Bronchial epithelial cell (primary cell): ENCODE measurements around the gene TAF1C. TPM values are rescaled to one million over a fixed set of nuclear protein-coding genes. Genes with fewer than 3 reads are reported as not detected.

Experiments used
- DNase-seq: peaks from one replicate; pipeline ENCODE4 v3.0.0-alpha.2; 2010; ENCODE audit warnings: low read depth
- FAIRE-seq: peaks from 2 replicates; lab custom pipeline; 2011; peaks lifted over from hg19 to GRCh38; lab: Jason Lieb, UNC
- H3K27me3 ChIP-seq: 2 replicates; pipeline ENCODE4 v1.5.1; 2011; ENCODE audit warnings: low read length; ENCODE audit not compliant: control insufficient read depth, insufficient read depth
- H3K36me3 ChIP-seq: 2 replicates; pipeline ENCODE4 v1.5.1; 2011; ENCODE audit warnings: low read length; ENCODE audit not compliant: control insufficient read depth, insufficient read depth
- H3K4me3 ChIP-seq: 2 replicates; pipeline ENCODE4 v1.5.1; 2011; ENCODE audit warnings: mild to moderate bottlenecking, low read depth, low read length, control low read depth
- total RNA-seq: library from RNA; depleted of rRNA; stranded (reverse); fragments of >200 nt; gene quantifications from 2 replicates; pipeline ENCODE4 v1.2.1, GENCODE V29; 2014
- TF ChIP-seq, protein P1 (sequence below): IDR thresholded peaks from 2 replicates; pipeline ENCODE4 v1.5.1; 2011; ENCODE audit warnings: mild to moderate bottlenecking, moderate library complexity, low read length, control low read depth, inconsistent platforms; ENCODE audit not compliant: insufficient read depth, severe bottlenecking

Gene TAF1C
- total RNA-seq, 1 donor from 2014 or later, result 7.9 TPM

DNA sequence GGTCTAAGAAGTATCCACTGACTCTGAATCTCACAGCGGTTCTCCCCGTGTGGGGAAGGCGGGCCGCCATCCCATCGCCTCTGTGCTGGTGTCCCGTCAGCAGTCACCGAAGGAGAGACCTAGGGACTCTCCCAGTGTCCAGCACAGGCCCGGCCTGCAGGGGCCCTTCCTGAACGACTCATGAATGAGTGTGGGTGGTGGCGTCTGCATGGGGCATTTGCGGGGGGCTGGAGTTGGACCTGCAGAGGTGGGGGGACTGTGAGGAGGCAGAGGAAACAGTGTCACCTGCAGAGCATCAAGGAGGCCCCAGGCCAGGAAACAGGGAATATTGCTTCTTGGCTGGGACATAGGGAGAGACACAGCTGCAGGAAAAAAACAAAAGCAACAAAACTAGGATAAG, 42.6 kb upstream of the TAF1C start:
- Histone ChIP-seq H3K4me3 (no peak overlapping the region), H3K27me3 (peaks cover 3% of the 10 kb centered on the region), H3K36me3 (no peaks in the 10 kb centered on the region)
- FAIRE-seq, result no peak
- TF ChIP-seq, protein P1, sequence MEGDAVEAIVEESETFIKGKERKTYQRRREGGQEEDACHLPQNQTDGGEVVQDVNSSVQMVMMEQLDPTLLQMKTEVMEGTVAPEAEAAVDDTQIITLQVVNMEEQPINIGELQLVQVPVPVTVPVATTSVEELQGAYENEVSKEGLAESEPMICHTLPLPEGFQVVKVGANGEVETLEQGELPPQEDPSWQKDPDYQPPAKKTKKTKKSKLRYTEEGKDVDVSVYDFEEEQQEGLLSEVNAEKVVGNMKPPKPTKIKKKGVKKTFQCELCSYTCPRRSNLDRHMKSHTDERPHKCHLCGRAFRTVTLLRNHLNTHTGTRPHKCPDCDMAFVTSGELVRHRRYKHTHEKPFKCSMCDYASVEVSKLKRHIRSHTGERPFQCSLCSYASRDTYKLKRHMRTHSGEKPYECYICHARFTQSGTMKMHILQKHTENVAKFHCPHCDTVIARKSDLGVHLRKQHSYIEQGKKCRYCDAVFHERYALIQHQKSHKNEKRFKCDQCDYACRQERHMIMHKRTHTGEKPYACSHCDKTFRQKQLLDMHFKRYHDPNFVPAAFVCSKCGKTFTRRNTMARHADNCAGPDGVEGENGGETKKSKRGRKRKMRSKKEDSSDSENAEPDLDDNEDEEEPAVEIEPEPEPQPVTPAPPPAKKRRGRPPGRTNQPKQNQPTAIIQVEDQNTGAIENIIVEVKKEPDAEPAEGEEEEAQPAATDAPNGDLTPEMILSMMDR, result no peak
- DNase-seq, result no peak

- FAIRE-seq (no peak), DNase-seq (peak; percentile 13)
- H3K36me3 ChIP-seq, result no peaks in the 10 kb centered on the region
- H3K27me3 ChIP-seq, result no peaks in the 10 kb centered on the region
- TF ChIP-seq, protein P1, result no peak
- H3K4me3 ChIP-seq, result no peak overlapping the region
These were observed 41.5 kb upstream of the TAF1C start for GRCh38 chr16:84228256-84228838.

DNA sequence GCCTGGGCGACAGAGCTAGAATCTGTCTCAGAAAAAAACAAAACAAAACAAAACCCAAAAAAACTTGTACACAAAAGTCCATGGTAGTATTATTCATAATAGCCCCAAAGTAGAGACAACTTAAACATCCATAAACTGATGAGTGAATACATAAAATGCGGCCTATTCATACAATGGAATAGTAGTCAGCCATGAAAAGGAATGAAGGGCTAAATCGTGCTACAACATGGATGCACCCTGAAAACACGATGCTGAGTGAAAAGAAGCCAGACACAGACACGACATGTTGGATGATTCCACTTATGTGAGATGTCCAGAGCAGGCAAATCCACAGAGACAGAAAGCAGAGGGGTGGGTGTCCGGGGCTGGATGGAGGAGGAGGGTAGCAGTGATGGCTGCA, 40.7 kb upstream of the TAF1C start:
- no peak for DNase-seq
- no peaks in the 10 kb centered on the region for H3K36me3 ChIP-seq
- peak; percentile 7 for FAIRE-seq
- TF ChIP-seq, protein P1, result no peak
- no peak overlapping the region for H3K4me3 ChIP-seq
- no peaks in the 10 kb centered on the region for H3K27me3 ChIP-seq

GRCh38 chr16:84226026-84226425, 39.2 kb upstream of the TAF1C start:
- FAIRE-seq, result no peak
- no peak for DNase-seq
- Histone ChIP-seq H3K27me3 (no peaks in the 10 kb centered on the region), H3K4me3 (no peak overlapping the region), H3K36me3 (no peaks in the 10 kb centered on the region)
- TF ChIP-seq, protein P1, result no peak

- no peak for DNase-seq
These were observed 38.7 kb upstream of the TAF1C start for GRCh38 chr16:84225571-84225970.

More at GRCh38 chr16:84225571-84225970, 38.7 kb upstream of the TAF1C start:
- no peak overlapping the region for H3K4me3 ChIP-seq
- H3K36me3 ChIP-seq, result no peaks in the 10 kb centered on the region
- H3K27me3 ChIP-seq, result no peaks in the 10 kb centered on the region
- TF ChIP-seq, protein P1, result no peak
- no peak for FAIRE-seq
